GM18909 (cell line): ENCODE results near the gene TRIOBP.

Source experiments
- ATAC-seq: cut with Tn5 transposase; IDR thresholded peaks from one replicate; pipeline ENCODE4 v1.9.1; 2021; ENCODE audit warnings: mild to moderate bottlenecking; ENCODE audit not compliant: unreplicated experiment, poor library complexity

The TRIOBP gene

DNA sequence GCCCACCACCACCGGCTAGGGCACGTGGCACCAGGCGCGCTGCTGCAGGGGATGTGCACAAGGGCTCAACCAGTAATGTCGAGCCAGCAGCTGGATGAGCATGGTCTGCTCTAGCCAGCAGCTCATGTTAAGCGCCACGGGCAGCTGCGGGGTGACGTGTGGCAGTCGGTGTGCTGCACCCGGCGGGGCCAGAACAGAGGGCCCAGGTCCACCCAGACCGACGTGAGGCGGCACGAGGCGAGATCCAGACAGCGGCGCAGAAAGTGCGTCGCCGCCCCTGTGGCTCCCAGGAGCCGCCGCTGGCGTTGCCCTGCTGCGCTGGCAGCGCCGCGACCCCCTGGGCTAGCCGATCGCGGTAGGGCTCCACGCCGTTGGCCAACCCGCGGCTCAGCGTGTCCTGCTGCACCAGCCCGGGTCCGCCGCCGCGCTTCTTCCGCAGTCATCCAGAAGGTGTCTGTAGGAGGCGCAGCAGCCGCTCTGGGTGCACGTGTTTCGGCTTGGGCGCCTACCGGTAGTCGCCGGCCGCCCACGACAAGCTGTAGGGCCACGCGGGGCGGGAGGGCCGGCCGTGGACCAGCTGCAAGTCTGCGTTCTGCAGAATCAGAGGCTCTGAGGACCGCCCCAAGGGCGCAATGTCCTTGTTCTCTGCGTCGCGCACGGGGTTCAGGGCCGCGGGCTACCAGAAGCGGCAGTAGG lies 121.7 kb downstream of the TRIOBP start:
- ATAC-seq, result no peak

- no peak for ATAC-seq
These were observed 122.2 kb downstream of the TRIOBP start for GRCh38 chr22:37819105-37819433.

- no peak for ATAC-seq
These were observed 123.5 kb downstream of the TRIOBP start for GRCh38 chr22:37820350-37820749.

DNA sequence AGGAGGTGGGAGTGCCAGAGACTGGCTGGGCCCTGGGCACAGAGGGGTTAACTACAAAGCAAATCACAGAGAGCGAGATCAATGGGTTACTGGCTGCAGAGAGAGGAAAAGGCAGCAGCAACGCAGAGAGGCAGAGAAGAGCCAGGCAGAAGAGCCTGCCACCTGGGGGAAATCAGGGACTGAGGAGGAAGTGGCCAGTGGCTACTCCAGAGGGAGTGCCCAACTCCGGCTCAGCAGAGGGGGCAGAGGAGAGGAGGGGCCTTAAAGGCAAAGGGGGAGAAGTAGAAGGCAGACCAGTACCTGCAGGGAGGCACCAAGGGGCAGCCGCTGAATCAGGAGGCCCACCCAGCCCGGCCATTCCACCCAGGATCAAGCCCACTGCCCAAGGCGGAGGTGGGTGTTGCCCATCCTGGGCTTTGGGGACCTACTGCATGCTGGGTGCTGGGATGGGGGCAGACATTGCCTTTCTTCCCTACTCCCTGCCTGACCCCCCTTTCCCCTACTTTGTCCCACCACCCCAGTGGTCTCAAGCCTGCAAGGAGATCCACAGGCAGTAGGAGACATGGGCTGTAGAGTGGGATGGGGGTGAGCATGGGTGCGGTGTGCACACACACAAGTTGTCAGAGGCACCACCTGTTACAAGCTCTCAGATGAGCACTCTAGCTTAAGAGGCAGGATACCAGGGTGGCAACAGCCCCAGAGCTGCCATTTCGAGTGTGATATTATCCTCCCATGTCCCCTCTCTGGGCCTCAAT lies 125.4 kb downstream of the TRIOBP start:
- ATAC-seq, result no peak

GRCh38 chr22:37823134-37823985 lies 126.5 kb downstream of the TRIOBP start, which contains the start of gene GALR3:
Gene GALR3, plus strand, starts transcription at chr22:37823382. Its CDS starts 25 bp downstream, at chr22:37823407.
- ATAC-seq, result no peak

GRCh38 chr22:37824674-37825641 lies 128.1 kb downstream of the TRIOBP start:
- ATAC-seq, result no peak
